Urinary bladder (tissue), 4 donors: ENCODE measurements around the gene AGPAT3. TPM values are rescaled to one million over a fixed set of nuclear protein-coding genes. Genes with fewer than 3 reads are reported as not detected.
"Not testable (repeated sequence)": the region's sequence is repeated elsewhere in the genome, so short reads cannot be mapped to it uniquely, and the experiment has no call there.

Experiments used
- DNase-seq: peaks from one replicate; pipeline ENCODE4 v3.0.0-alpha.2; 2015; ENCODE audit errors: extremely low spot score
- H3K27ac ChIP-seq: one replicate; pipeline ENCODE4 v1.5.1; 2013; ENCODE audit warnings: low read depth, mild to moderate bottlenecking, moderate library complexity
- H3K36me3 ChIP-seq: one replicate; pipeline ENCODE4 v1.6.1; 2013; ENCODE audit warnings: mild to moderate bottlenecking, moderate library complexity; ENCODE audit not compliant: insufficient read depth
- H3K4me1 ChIP-seq: one replicate; pipeline ENCODE4 v1.6.1; 2013; ENCODE audit warnings: mild to moderate bottlenecking, moderate library complexity; ENCODE audit not compliant: insufficient read depth
- H3K4me3 ChIP-seq: one replicate; pipeline ENCODE4 v1.5.1; 2013; ENCODE audit warnings: low read depth, low read length
- WGBS: extraction: QIAGEN DNeasy Blood & Tissue Kit; methylation state at CpG from one replicate; pipeline ENCODE4 v1.1.7; 2013; 5-methylcytosine and 5-hydroxymethylcytosine counted together
- polyA plus RNA-seq: library from polyadenylated mRNA; stranded (reverse); fragments of 200-250 nt; gene quantifications from one replicate; pipeline ENCODE4 v1.2.3, GENCODE V29; 2013
- total RNA-seq: library from RNA; depleted of rRNA; stranded (reverse); fragments of >200 nt; gene quantifications from one replicate; pipeline ENCODE4 v1.2.3, GENCODE V29; 2014
- donor health status: healthy with polysubstance abuse.
- donor health status: healthy.

The AGPAT3 gene
- total and polyA plus RNA-seq, 2 donors, result 19.5 to 25.1 TPM

- Histone ChIP-seq H3K36me3 (no peaks in the 10 kb centered on the region), H3K4me3 (no peak overlapping the region), H3K27ac (no peak overlapping the region), H3K4me1 (no peaks in the 10 kb centered on the region)
- no peak for DNase-seq
- WGBS, result 58% methylated on average over 31 of the region's 31 CpGs
These were observed 38.9 kb upstream of the AGPAT3 start for GRCh38 chr21:43825936-43826622.

GRCh38 chr21:43826623-43826974 lies 38.4 kb upstream of the AGPAT3 start:
- no peak overlapping the region for H3K27ac ChIP-seq
- no peaks in the 10 kb centered on the region for H3K36me3 ChIP-seq
- H3K4me1 ChIP-seq, result no peaks in the 10 kb centered on the region
- 71% methylated on average over 8 of the region's 8 CpGs for WGBS
- no peak overlapping the region for H3K4me3 ChIP-seq
- no peak for DNase-seq

GRCh38 chr21:43827015-43827611 lies 37.9 kb upstream of the AGPAT3 start:
- no peak for DNase-seq

GRCh38 chr21:43829161-43829560 lies 35.9 kb upstream of the AGPAT3 start:
- H3K36me3 ChIP-seq, result no peaks in the 10 kb centered on the region
- H3K4me1 ChIP-seq, result no peaks in the 10 kb centered on the region
- no peak overlapping the region for H3K27ac ChIP-seq
- 82% methylated on average over 12 of the region's 12 CpGs for WGBS
- H3K4me3 ChIP-seq, result no peak overlapping the region
- DNase-seq, result no peak

More at GRCh38 chr21:43827015-43827611, 37.9 kb upstream of the AGPAT3 start:
- Histone ChIP-seq H3K4me1 (no peaks in the 10 kb centered on the region), H3K4me3 (no peak overlapping the region), H3K27ac (peak overlapping the region; percentile 43), H3K36me3 (no peaks in the 10 kb centered on the region)
- 38% methylated on average over 18 of the region's 18 CpGs for WGBS

GRCh38 chr21:43829575-43830119 lies 35.4 kb upstream of the AGPAT3 start:
- H3K36me3 ChIP-seq, result no peaks in the 10 kb centered on the region
- 73% methylated on average over 22 of the region's 22 CpGs for WGBS

GRCh38 chr21:43832158-43832550 lies 32.9 kb upstream of the AGPAT3 start:
- H3K4me3 ChIP-seq, result no peak overlapping the region
- no peak for DNase-seq
- no peaks in the 10 kb centered on the region for H3K36me3 ChIP-seq
- H3K27ac ChIP-seq, result no peak overlapping the region
- WGBS, result 94% methylated on average over 14 of the region's 14 CpGs
- H3K4me1 ChIP-seq, result no peaks in the 10 kb centered on the region

More at GRCh38 chr21:43829575-43830119, 35.4 kb upstream of the AGPAT3 start:
- Histone ChIP-seq H3K4me1 (no peaks in the 10 kb centered on the region), H3K4me3 (no peak overlapping the region), H3K27ac (no peak overlapping the region)
- no peak for DNase-seq

GRCh38 chr21:43832648-43833047 lies 32.4 kb upstream of the AGPAT3 start:
- no peak for DNase-seq
- WGBS, result 88% methylated on average over 10 of the region's 10 CpGs

GRCh38 chr21:43834146-43834905 lies 30.7 kb upstream of the AGPAT3 start:
- Histone ChIP-seq H3K27ac (no peak overlapping the region), H3K36me3 (no peaks in the 10 kb centered on the region), H3K4me1 (no peaks in the 10 kb centered on the region), H3K4me3 (no peak overlapping the region)
- 87% methylated on average over 30 of the region's 30 CpGs for WGBS
- no peak for DNase-seq

More at GRCh38 chr21:43832648-43833047, 32.4 kb upstream of the AGPAT3 start:
- Histone ChIP-seq H3K27ac (no peak overlapping the region), H3K36me3 (no peaks in the 10 kb centered on the region), H3K4me1 (no peaks in the 10 kb centered on the region), H3K4me3 (no peak overlapping the region)

- no peak for DNase-seq
- WGBS, result 58% methylated on average over 15 of the region's 15 CpGs
These were observed 30.0 kb upstream of the AGPAT3 start for GRCh38 chr21:43835050-43835449.

GRCh38 chr21:43835861-43836260 lies 29.2 kb upstream of the AGPAT3 start:
- H3K36me3 ChIP-seq, result no peaks in the 10 kb centered on the region
- no peak overlapping the region for H3K4me3 ChIP-seq
- WGBS, result 85% methylated on average over 6 of the region's 6 CpGs
- no peak overlapping the region for H3K27ac ChIP-seq
- no peak for DNase-seq
- no peaks in the 10 kb centered on the region for H3K4me1 ChIP-seq

More at GRCh38 chr21:43835050-43835449, 30.0 kb upstream of the AGPAT3 start:
- Histone ChIP-seq H3K36me3 (no peaks in the 10 kb centered on the region), H3K4me3 (no peak overlapping the region), H3K27ac (no peak overlapping the region), H3K4me1 (no peaks in the 10 kb centered on the region)

- no peak for DNase-seq
- no peak overlapping the region for H3K27ac ChIP-seq
- no peaks in the 10 kb centered on the region for H3K4me1 ChIP-seq
- 84% methylated on average over 6 of the region's 6 CpGs for WGBS
- H3K4me3 ChIP-seq, result no peak overlapping the region
- H3K36me3 ChIP-seq, result no peaks in the 10 kb centered on the region
These were observed 28.4 kb upstream of the AGPAT3 start for GRCh38 chr21:43836616-43837015.

GRCh38 chr21:43840259-43840658 lies 24.8 kb upstream of the AGPAT3 start:
- Histone ChIP-seq H3K4me3 (no peak overlapping the region), H3K4me1 (no peaks in the 10 kb centered on the region), H3K27ac (no peak overlapping the region), H3K36me3 (no peaks in the 10 kb centered on the region)
- no peak for DNase-seq
- 93% methylated on average over 3 of the region's 3 CpGs for WGBS

GRCh38 chr21:43842742-43843141 lies 22.3 kb upstream of the AGPAT3 start:
- no peak overlapping the region for H3K27ac ChIP-seq
- no peak overlapping the region for H3K4me3 ChIP-seq
- H3K4me1 ChIP-seq, result no peaks in the 10 kb centered on the region
- WGBS, result 84% methylated on average over 2 of the region's 2 CpGs
- H3K36me3 ChIP-seq, result no peaks in the 10 kb centered on the region
- no peak for DNase-seq

- 66% methylated on average over 5 of the region's 5 CpGs for WGBS
- not testable (repeated sequence) for DNase-seq, H3K27ac ChIP-seq, H3K36me3 ChIP-seq, H3K4me3 ChIP-seq, H3K4me1 ChIP-seq
These were observed 20.1 kb upstream of the AGPAT3 start for GRCh38 chr21:43844906-43845305.
